GM18951 (cell line): ENCODE data around the gene RPL35.

Source experiments
- POLR2A ChIP-seq: IDR thresholded peaks from 4 replicates; pipeline ENCODE4 v1.6.1; 2011; ENCODE audit warnings: mild to moderate bottlenecking; ENCODE audit not compliant: insufficient read length, insufficient read depth; ENCODE audit errors: extremely low read depth
- in situ Hi-C: fragments of 300-500 bp; cut with MboI; formaldehyde crosslinking; loops from one replicate; pipeline ENCODE4 v1.12.0; 2022; ENCODE audit warnings: low sequenced_read_pairs, mixed read lengths, inconsistent platforms; ENCODE audit not compliant: unreplicated experiment

Gene RPL35

DNA sequence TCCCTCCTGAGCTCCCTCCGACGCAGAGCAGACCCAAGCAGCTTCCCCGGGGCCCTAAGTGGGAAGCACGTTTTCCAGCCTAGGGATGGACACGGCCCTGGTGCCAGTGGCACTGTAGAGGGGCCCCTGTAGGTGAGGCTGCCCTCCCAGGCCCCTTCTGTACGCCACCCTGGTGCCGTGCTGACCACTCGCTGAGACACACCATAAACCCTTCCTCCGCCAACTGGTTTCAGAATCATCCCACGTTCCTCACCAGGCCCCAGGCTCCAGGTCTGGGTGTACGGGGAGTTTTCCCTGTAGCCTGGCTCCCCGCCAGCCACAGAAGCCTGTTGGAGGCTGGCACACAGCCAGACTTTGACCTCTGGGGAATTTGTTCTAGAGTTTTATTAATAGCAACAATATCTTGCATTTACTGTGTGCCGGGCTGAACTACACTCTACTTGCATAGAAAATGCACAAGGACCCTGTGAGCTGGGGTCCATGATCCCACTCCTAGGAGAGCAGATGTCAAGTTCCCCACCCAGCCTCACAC is 26.7 kb downstream of the RPL35 start:
- no peak for TF ChIP-seq POLR2A
- in situ Hi-C loops = no loop called here

DNA sequence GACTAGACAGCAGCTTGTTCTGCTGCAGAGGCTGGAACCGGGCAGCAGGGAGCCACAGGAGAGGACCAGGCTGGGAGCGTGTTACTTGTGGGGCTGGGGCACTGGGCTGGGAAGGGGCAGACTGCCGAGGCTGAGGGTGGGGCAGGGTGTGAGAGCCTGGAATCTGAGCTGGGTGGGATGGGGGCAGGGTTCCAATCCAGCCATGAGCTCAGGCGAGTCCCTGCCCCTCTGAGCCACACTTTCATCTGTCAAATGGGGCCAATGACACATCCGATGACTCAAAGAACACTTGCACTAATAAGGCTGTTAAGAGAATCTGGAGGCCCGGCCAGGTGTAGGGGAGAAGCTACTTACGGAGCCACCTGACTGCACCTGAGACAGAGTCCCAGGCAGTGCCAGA is 27.2 kb downstream of the RPL35 start:
- in situ Hi-C loops = no loop called here
- no peak for TF ChIP-seq POLR2A

- no peak for TF ChIP-seq POLR2A
- in situ Hi-C loops = no loop called here
Observed at GRCh38 chr9:124831642-124832364, 30.0 kb downstream of the RPL35 start.

DNA sequence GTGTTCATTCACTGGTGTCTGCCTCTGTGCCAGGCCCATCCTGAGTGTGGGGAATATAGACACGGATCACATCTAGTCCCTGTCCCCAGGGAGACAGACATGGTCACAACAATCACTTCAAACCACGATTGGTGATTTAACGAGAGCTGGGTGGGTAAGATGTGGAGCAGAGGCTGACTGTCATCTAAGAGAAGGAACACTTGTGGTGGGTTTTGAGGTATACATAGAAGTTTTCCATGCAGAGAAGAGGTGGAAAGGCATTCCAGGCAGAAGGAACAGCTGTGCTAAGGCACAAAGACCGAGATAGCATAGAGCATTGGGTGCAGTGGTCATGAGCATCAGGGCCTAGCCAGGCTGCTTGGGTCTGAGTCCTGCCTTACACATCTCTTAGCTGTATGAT is 31.2 kb downstream of the RPL35 start:
- TF ChIP-seq POLR2A = no peak
- in situ Hi-C loops = no loop called here

DNA sequence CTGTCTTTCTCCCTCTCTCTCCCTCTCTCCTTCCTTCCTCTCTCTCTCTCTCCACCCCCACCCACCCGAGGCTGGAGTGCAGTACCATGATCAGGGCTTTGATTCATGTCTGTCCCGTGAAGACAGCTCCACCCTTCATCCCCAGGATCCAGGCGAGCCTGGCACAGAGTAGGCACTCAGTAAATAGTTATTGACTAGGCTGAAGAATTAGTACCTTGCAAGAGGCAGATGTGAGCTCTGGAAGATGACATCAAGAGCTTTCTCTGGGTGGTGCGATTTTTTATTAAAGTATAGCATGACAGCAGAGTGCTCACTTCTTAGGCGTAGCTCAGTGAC is 32.5 kb downstream of the RPL35 start:
- no peak for TF ChIP-seq POLR2A
- in situ Hi-C loops = no loop called here

DNA sequence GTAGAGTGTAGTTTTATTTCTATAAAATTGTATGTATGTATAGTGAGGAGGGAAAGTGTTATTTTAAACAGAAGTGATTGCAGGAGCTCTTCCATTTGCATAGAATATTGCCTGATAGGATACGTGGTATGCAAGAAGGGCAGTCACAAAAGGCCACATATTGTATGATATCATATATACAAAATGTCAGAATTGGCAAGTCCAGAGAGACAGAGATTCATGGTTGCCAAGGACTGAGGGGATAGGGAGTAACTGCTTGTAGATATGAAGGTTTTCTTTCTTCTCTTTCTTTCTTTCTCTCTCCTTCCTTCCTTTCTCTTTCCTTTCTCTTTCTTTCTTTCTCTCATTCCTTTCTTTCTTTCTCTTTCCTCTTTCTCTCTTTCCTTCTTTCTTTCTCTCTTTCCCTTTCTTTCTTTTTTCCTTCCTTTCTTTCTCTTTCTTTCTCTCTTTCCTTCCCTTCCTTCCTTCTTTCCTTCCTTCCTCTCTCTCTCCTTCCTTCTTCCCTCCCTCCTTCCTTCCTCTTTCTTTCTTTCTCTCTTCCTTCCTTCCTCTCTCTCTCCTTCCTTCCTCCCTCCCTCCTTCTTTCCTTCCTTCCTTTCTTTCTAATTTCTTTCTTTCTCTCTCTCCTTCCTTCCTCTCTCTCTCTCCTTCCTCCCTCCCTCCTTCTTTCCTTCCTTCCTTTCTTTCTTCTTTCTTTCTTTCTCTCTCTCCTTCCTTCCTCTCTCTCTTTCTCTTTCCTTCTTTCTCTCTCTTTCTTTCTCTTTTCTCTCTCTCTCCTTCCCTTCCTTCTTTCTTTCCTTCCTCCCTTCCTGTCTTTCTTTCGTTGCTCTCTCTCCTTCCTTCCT is 33.0 kb downstream of the RPL35 start:
- no peak for TF ChIP-seq POLR2A
- in situ Hi-C loops = no loop called here

DNA sequence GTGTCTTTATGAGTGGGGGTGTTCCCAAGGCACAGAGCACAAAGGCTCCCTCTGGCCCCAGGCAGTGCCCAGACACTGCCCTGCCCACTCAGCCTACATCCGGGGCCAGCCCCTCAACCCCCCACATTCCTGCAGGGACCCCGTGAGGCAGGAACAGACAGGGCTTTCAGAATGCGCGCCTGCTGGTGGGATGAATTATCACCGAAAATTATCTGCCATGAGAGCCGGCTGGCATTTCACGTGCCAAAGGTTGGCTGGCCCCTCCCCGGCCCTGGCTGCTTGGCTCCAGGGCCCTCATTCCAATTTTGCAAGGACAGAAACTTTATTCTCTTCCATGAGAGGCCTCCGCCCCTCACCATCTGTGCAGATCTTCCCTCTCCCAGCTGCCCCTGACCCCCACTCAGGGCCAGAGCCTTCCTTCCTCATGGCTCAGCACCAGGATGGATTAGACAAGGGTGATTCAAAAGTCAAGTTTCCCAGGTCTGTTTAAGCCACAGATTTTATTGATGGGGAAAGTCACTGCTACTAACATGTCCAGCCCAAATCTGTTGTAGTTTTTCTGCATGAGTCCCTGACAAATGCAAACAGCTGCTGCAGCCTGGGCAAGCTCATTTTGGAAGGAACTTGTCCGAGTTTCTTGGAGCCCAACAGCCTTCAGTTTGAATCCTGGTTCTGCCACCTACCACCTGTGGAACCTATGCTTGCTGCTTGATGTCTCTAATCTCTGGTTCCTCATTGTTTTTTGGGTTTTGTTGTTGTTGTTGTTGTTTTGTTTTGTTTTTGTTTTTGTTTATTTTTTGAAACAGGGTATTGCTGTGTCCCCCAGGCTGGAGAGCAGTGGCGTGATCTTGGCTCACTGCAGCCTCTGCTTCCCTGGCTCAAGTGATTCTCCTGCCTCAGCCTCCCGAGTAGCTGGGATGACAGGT is 40.8 kb downstream of the RPL35 start:
- TF ChIP-seq POLR2A = no peak
- in situ Hi-C loops = no loop called here

- in situ Hi-C loops = no loop called here
- no peak for TF ChIP-seq POLR2A
Observed at GRCh38 chr9:124818431-124819281, 43.1 kb downstream of the RPL35 start.

DNA sequence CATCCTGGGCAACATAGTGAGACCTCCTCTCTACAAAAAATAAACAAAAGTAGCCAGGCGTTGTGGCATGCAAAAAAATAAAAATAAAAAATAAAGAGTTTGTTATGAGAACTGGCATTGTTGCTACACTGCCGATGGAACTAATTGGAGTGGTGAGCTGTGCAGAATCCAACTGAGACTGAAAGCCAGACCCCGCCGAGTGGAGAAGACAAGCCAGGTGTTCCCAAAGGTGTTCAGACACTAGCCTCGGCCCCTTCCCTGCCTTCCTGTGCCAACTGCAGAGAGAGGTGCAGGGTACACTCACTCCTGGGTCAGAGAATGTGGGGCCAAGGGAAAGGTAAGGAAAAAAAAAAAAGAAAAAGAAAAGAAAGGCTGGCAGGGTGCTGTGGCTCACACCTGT is 46.2 kb downstream of the RPL35 start:
- no peak for TF ChIP-seq POLR2A
- in situ Hi-C loops = no loop called here

DNA sequence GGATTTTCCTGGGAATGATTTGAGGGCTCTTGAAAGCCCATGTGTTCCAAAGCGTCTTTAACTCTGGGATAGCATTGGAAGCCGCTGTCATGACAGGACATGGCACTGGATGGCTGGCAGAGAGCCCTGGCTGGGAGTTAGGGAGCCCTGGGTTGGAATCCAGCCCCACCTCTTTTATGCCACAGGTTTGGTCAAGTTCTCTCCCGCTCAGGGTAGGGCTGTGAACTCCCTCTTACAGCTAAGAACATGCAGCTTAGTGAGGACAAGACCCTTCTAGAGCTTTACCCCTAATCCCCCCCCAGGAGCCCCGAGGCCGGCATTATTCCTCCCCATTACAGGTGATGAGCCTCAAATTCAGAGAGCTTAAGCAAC is 47.6 kb downstream of the RPL35 start:
- TF ChIP-seq POLR2A = no peak
- in situ Hi-C loops = no loop called here

GRCh38 chr9:124813501-124814163 is 48.1 kb downstream of the RPL35 start:
- no peak for TF ChIP-seq POLR2A
- in situ Hi-C loops = no loop called here

DNA sequence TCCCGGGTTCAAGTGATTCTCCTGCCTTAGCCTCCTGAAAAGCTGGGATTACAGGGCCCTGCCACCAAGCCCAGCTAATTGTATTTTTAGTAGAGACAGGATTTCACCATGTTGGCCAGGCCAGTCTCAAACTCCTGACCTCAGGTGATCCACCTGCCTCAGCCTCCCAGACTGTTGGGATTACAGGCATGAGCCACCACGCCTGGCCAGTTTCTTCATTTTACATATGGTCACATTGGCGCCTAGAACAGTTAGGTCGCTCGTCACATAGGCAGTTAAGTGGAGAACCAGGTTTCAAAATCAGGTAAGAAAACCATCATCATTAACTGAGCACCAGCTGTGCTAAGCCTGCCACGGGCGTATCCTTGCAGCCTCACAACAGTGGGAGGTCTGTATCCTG is 48.7 kb downstream of the RPL35 start:
- in situ Hi-C loops = no loop called here
- no peak for TF ChIP-seq POLR2A
